GM08714 (cell line): Measurements from ENCODE around the gene SMIM36.
"Not testable (repeated sequence)": the region's sequence is repeated elsewhere in the genome, so short reads cannot be mapped to it uniquely, and the experiment has no call there.

Experiments
- H3K4me3 ChIP-seq: fragments of 200-500 bp; sonication (Bioruptor generic); 2 replicates; pipeline ENCODE4 v1.5.1; 2014; ENCODE audit warnings: mild to moderate bottlenecking, low read length, inconsistent platforms
- ZNF274 ChIP-seq: IDR thresholded peaks from 2 replicates; pipeline ENCODE4 v1.6.1; 2012; ENCODE audit warnings: mild to moderate bottlenecking, low read depth, low read length

SMIM36 gene

DNA sequence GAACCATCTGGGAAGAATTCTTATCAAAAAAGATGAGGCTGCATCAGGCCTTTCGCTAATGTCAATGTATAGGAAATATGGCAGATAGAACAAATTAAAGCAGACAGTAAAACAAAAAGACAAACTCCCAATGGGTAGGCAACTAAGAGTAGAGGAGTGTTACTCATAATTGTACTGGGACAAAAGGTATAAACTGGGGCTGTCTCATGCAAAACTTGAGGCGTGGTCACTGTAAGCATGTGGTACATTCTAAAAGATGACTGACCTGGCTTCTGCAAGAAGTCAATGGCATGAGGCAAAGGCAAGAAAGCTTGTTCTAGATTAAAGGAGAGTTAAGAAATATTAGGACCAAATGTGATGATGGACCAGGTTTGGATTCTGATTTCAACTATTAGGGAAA is 26.7 kb downstream of the SMIM36 start:
- TF ChIP-seq ZNF274 = no peak
- H3K4me3 ChIP-seq = no peak overlapping the region

DNA sequence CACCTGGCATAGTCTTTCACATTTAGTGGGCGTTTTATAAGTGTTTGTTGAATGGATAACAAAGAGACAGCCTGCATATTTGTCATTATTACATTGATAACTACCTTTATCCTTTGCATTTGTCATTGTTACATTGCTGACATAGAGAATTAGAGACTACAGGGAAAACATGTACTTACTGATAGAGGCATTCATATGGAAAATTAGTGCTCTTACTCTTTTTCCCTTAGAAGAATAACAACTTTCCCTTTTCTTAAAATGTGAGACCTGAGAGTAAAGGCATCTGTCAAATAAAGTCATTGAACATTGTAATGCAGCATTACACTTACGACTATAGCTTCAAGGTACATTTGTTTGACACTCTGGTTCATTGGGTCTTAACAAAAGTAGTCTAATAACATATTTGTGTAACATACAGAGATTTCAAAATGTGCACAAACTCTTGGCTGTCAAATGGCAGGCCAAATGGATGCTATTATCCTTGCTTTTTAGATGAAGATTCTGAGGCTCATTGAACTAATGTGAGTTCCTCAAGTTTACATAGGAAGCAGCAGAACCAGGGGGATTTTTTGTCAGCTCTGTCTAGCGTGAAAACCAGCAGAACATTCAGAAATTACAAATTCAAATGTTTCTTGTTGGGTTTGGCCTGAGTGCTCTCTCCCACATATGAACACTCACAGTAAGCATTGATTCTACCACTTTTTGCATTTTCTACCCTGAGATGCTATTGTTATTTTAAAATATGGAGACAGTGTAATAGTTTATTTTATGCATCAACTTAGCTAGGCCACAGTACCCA is 28.5 kb downstream of the SMIM36 start:
- no peak for TF ChIP-seq ZNF274

GRCh38 chr17:55480631-55481315 is 30.5 kb downstream of the SMIM36 start:
- H3K4me3 ChIP-seq = no peak overlapping the region
- no peak for TF ChIP-seq ZNF274

More for the DNA sequence above, 28.5 kb downstream of the SMIM36 start:
- H3K4me3 ChIP-seq = no peak overlapping the region

GRCh38 chr17:55479903-55480302 is 31.3 kb downstream of the SMIM36 start:
- no peak for TF ChIP-seq ZNF274
- H3K4me3 ChIP-seq = no peak overlapping the region

GRCh38 chr17:55478971-55479370 is 32.3 kb downstream of the SMIM36 start:
- no peak for TF ChIP-seq ZNF274
- H3K4me3 ChIP-seq = no peak overlapping the region

DNA sequence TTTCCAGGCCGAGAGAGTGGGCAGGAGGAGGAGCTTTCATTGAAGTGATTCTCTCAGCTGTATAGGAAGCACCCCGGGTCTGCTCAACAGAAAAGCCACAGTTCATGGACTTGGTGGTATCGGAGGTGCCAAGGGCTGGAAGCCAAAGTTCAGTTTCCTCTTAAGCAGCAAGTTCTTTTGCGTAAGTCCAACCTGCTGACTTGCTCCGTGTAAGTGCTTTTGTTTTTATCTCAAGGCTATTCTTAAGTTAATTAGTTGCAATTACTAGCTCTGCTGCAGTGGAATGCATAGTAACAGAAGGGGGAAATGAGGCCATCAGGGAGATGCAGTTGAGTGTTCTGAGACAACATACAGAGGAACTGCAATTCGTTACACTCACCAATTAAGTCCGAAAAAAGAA is 44.6 kb downstream of the SMIM36 start:
- no peak for TF ChIP-seq ZNF274
- no peak overlapping the region for H3K4me3 ChIP-seq

GRCh38 chr17:55465771-55466170 is 45.5 kb downstream of the SMIM36 start:
- not testable (repeated sequence) for H3K4me3 ChIP-seq

DNA sequence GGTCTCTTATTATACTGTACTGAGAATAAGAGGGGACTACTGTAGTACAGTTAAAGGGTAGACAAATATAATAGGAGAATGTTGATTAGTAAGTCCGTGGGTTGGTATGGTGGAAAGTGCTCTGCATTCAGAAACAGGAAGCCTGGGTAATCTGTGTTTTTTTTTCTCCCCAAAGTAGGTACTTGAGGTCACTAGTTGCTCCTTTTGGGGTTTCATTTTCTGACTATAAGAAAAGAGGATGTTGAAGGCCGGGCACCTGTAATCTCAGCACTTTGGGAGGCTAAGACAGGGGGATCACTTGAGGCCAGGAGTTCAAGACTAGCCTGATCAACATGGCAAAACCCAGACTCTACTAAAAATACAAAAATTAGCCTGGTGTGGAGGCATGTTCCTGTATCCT is 47.7 kb downstream of the SMIM36 start:
- TF ChIP-seq ZNF274 = no peak
- H3K4me3 ChIP-seq = no peak overlapping the region; the same call in 1 of the 2 replicates

DNA sequence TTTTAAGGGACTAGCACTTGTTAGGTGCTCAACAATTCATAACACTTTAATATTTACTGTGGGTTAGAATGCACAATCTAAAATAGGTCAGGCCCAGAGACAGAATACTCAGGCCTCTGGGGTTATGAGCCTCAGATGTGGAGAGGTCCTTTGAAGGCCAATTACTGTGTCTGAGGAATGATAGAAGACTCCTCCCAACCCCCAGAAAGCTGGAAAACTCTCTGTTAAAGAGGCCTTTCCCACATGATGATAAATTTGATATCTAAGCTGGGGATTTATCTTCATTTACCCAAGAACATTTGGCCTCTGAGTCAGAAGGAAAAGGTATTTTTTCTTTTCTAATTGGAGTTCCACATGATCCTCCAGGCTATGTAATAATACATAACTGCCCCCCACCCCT is 48.5 kb downstream of the SMIM36 start:
- no peak for TF ChIP-seq ZNF274
- H3K4me3 ChIP-seq = no peak overlapping the region

DNA sequence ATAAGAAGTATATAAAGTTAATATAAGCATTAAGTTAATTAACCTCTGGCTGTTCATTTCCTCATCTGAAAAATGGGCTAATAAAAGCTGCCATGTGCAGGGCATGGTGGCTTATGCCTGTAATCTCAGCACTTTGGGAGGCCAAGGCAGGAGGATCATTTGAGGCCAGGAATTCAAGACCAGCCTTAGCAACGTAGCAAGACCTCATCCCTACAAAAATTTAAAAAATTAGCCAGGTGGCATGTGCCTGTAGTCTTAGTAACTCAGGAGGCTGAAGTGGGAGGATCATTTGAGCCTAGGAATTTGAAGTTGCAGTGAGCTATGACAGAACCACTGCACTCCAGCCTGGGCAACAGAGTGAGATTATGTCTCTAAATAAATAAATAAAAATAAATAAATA is 49.0 kb downstream of the SMIM36 start:
- H3K4me3 ChIP-seq = no peak overlapping the region
- TF ChIP-seq ZNF274 = no peak

GRCh38 chr17:55458978-55459377 is 52.3 kb downstream of the SMIM36 start:
- TF ChIP-seq ZNF274 = no peak

GRCh38 chr17:55458287-55458900 is 52.9 kb downstream of the SMIM36 start:
- no peak overlapping the region for H3K4me3 ChIP-seq
- no peak for TF ChIP-seq ZNF274

More at GRCh38 chr17:55458978-55459377, 52.3 kb downstream of the SMIM36 start:
- H3K4me3 ChIP-seq = no peak overlapping the region

DNA sequence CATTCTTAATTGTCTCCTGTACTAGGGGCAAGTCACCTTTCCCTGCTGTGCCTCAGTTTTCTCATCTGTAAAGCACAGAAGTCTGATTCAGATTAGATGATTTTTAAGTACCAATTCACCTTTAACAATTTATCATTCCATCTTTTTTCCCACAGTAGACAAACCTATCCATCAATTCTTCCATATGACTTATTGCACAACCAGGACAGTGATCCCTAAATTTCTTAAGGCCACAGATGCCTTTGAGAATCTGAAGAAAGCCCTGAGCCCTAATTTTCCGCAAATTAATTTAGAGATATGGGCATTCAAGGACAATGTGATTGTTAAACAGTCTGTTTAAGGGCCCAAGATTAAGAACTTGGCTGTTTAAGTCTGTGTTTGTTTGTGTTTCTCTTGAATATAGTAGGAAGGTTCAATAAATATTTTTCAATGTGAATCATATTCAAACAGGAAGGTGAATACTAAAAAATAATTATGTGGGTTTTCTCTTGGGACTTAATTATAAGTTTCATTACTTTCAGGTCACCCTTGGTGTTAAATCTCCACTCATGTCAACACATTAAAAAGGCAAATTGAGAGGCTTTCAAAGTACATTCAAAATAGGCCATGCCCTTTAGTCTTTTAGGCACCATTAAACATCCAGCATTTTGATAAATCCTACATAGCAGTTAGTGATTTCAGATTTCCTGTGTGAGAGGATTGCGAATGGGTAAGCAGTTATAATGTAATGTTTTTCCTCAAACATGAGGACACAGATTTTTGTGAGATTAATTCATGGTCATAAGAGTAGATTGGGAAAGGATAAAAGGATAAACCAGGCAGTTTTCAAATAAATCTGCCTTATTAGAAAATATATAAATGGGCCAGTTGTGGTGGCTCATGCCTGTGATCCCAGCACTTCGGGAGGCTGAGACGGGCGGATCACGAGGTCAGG is 54.7 kb downstream of the SMIM36 start:
- no peak overlapping the region for H3K4me3 ChIP-seq
- TF ChIP-seq ZNF274 = no peak

GRCh38 chr17:55454906-55455474 is 56.3 kb downstream of the SMIM36 start:
- no peak for TF ChIP-seq ZNF274
- no peak overlapping the region for H3K4me3 ChIP-seq
